Loucy (cell line): ENCODE measurements around the gene WNT11.

ENCODE experiments used
- H2AFZ ChIP-seq: fragments of 200-600 bp; sonication (generic); 2 replicates; pipeline ENCODE4 v1.6.0; 2016; ENCODE audit warnings: antibody characterized with exemption, mild to moderate bottlenecking, low read length, moderate library complexity
- H3F3A ChIP-seq: fragments of 200-600 bp; 2 replicates; pipeline ENCODE4 v1.6.0; 2016; ENCODE audit warnings: antibody characterized with exemption, low read depth, mild to moderate bottlenecking
- H3K27me3 ChIP-seq: fragments of 200-600 bp; sonication (generic); 2 replicates; pipeline ENCODE4 v1.6.1; 2014; ENCODE audit warnings: low read length, mild to moderate bottlenecking; ENCODE audit not compliant: insufficient read depth, poor library complexity, severe bottlenecking
- H3K36me3 ChIP-seq: fragments of 200-600 bp; sonication (generic); 2 replicates; pipeline ENCODE4 v1.6.1; 2016; ENCODE audit warnings: low read length; ENCODE audit not compliant: insufficient read depth
- H3K4me1 ChIP-seq: fragments of 200-600 bp; sonication (generic); 2 replicates; pipeline ENCODE4 v1.5.1; 2014; ENCODE audit warnings: low read length, mild to moderate bottlenecking; ENCODE audit not compliant: insufficient read depth, poor library complexity, severe bottlenecking
- H3K4me2 ChIP-seq: fragments of 200-600 bp; sonication (generic); 2 replicates; pipeline ENCODE4 v1.6.0; 2014; ENCODE audit warnings: antibody characterized with exemption, low read length, low read depth, mild to moderate bottlenecking; ENCODE audit not compliant: poor library complexity, severe bottlenecking
- H3K4me3 ChIP-seq: fragments of 200-600 bp; sonication (generic); 2 replicates; pipeline ENCODE4 v1.5.1; 2014; ENCODE audit warnings: low read length, mild to moderate bottlenecking, mixed read lengths; ENCODE audit not compliant: poor library complexity, severe bottlenecking
- H3K79me2 ChIP-seq: fragments of 200-600 bp; sonication (generic); 2 replicates; pipeline ENCODE4 v1.6.1; 2014; ENCODE audit warnings: low read length; ENCODE audit not compliant: insufficient read depth
- H3K9ac ChIP-seq: fragments of 200-600 bp; sonication (generic); 2 replicates; pipeline ENCODE4 v1.6.0; 2014; ENCODE audit warnings: mild to moderate bottlenecking, low read depth, low read length, moderate library complexity; ENCODE audit not compliant: poor library complexity, severe bottlenecking
- H3K9me2 ChIP-seq: fragments of 200-600 bp; sonication (generic); replicated peaks from 2 replicates; pipeline ENCODE4 v1.6.1; 2016; ENCODE audit warnings: low read depth, low read length, mixed read lengths
- H3K9me3 ChIP-seq: fragments of 200-600 bp; sonication (generic); 2 replicates; pipeline ENCODE4 v1.6.1; 2014; ENCODE audit warnings: mild to moderate bottlenecking, antibody characterized with exemption, low read length, low read depth; ENCODE audit not compliant: insufficient read depth
- H4K20me1 ChIP-seq: fragments of 200-600 bp; sonication (generic); 2 replicates; pipeline ENCODE4 v1.6.0; 2014; ENCODE audit warnings: antibody characterized with exemption, low read length, mild to moderate bottlenecking; ENCODE audit not compliant: insufficient read depth, poor library complexity, severe bottlenecking
- EZH2phosphoT487 ChIP-seq: fragments of 200-600 bp; IDR thresholded peaks from 2 replicates; pipeline ENCODE4 v1.6.1; 2018; ENCODE audit warnings: antibody characterized with exemption, mild to moderate bottlenecking, moderate library complexity, borderline replicate concordance
- TF ChIP-seq, protein P1 (sequence below): fragments of 200-600 bp; sonication (generic); conservative IDR thresholded peaks from 2 replicates; pipeline ENCODE4 v1.5.1; 2014; ENCODE audit warnings: mild to moderate bottlenecking, antibody characterized with exemption, low read length

WNT11 gene

DNA sequence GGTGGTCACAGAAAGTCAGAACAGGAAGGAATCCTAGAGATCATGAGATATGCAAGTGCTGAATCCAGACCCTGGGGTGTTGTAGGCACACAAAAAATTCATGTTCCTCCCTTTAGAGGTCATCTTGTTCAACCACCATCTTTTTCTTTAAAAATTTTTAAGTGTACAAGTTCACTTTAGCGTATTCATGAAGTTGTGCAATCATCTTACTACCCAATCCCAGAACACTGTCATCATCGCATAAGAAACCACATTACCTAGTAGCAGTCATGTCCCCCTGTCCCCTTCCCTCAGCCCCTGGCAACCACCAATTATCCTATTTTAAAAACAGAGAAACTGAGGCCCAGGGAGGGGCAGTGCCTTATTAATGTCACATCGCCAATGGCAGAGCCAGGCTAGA is 20.3 kb upstream of the WNT11 start:
- Histone ChIP-seq H3K4me3 (no peak overlapping the region), H3K36me3 (no peaks in the 10 kb centered on the region), H3K27me3 (no peaks in the 10 kb centered on the region), H4K20me1 (no peaks in the 10 kb centered on the region), H3K4me1 (peaks cover 19% of the 10 kb centered on the region), H3K9me3 (no peaks in the 10 kb centered on the region), H3F3A (peaks cover 1% of the 10 kb centered on the region; the same call in 1 of the 2 replicates), H3K4me2 (no peak overlapping the region), H2AFZ (no peak overlapping the region), H3K79me2 (no peaks in the 10 kb centered on the region), H3K9me2 (no peaks in the 10 kb centered on the region), H3K9ac (no peak overlapping the region)
- TF ChIP-seq EZH2phosphoT487 = no peak
- TF ChIP-seq, protein P1, sequence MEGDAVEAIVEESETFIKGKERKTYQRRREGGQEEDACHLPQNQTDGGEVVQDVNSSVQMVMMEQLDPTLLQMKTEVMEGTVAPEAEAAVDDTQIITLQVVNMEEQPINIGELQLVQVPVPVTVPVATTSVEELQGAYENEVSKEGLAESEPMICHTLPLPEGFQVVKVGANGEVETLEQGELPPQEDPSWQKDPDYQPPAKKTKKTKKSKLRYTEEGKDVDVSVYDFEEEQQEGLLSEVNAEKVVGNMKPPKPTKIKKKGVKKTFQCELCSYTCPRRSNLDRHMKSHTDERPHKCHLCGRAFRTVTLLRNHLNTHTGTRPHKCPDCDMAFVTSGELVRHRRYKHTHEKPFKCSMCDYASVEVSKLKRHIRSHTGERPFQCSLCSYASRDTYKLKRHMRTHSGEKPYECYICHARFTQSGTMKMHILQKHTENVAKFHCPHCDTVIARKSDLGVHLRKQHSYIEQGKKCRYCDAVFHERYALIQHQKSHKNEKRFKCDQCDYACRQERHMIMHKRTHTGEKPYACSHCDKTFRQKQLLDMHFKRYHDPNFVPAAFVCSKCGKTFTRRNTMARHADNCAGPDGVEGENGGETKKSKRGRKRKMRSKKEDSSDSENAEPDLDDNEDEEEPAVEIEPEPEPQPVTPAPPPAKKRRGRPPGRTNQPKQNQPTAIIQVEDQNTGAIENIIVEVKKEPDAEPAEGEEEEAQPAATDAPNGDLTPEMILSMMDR = no peak

DNA sequence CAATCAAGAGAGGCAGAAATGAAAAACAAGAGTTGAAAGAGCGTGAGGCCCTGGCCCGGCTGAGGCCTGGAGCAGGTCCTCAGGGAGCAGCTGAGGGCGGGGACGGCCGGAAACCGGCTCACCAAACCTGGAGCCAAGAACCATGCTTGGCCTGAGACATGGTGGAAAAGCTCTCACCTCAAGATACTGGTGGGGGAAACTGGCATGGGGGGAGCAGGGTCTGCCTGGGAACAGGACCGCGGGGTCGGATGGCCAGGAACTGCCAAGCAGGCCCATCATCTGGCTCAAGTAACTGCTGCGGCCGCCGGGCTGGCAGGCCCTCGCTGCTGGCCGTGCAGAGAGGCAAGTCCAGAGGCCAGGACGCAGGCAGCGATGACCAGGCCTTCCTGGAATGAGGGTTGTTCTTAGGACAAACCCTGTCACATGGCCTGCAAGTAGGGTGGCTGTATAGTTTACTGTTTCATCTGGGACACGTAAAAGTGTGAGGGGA is 18.9 kb upstream of the WNT11 start:
- no peaks in the 10 kb centered on the region for H3F3A ChIP-seq
- no peaks in the 10 kb centered on the region for H3K9me3 ChIP-seq
- H3K27me3 ChIP-seq = no peaks in the 10 kb centered on the region
- no peaks in the 10 kb centered on the region for H4K20me1 ChIP-seq
- H3K36me3 ChIP-seq = no peaks in the 10 kb centered on the region
- H3K4me1 ChIP-seq = peaks cover 5% of the 10 kb centered on the region
- H3K9me2 ChIP-seq = no peaks in the 10 kb centered on the region
- no peak overlapping the region for H3K9ac ChIP-seq
- H3K4me2 ChIP-seq = no peak overlapping the region
- H3K4me3 ChIP-seq = no peak overlapping the region
- no peaks in the 10 kb centered on the region for H3K79me2 ChIP-seq
- H2AFZ ChIP-seq = no peak overlapping the region
- TF ChIP-seq, protein P1 = no peak
- TF ChIP-seq EZH2phosphoT487 = no peak

DNA sequence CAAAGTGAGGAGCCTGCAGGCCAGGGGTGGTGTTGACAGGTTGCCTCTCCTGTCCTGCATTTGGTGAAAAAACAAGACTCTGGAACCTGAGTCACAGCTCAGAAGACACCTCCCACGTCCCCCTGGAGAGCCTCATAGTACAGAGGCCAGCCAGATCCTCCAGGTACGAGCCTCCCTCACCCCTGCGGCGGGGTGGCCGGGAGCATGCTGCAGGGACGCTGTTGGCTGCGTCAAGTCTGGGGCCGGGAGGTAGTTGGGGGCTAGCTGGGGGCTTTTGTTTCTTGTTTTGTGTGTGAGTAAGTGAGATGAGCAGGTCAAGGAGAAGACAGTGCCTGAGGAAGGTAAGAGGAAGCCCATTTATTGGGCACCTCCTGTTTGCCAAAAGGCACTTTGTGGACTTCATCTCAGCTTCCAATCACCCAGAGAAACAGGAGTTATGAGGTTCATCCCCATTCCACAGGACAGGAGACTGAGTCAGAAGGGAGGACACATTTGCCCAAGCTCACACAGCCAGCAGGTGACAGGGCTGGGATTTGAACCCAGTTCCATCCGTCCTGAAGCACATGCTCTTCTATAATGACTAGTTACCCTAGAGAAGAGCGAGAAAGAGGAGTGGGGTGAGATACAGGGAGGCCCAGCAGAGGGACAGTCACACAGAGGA is 18.3 kb upstream of the WNT11 start:
- H3K9me3 ChIP-seq = no peaks in the 10 kb centered on the region
- H3K79me2 ChIP-seq = no peaks in the 10 kb centered on the region
- H3K4me1 ChIP-seq = no peaks in the 10 kb centered on the region
- no peak overlapping the region for H3K4me2 ChIP-seq
- H3K9ac ChIP-seq = no peak overlapping the region
- TF ChIP-seq, protein P1 = no peak
- no peak for TF ChIP-seq EZH2phosphoT487
- H3K27me3 ChIP-seq = no peaks in the 10 kb centered on the region
- H3K9me2 ChIP-seq = no peaks in the 10 kb centered on the region
- no peaks in the 10 kb centered on the region for H4K20me1 ChIP-seq
- no peaks in the 10 kb centered on the region for H3F3A ChIP-seq
- H3K36me3 ChIP-seq = no peaks in the 10 kb centered on the region
- H3K4me3 ChIP-seq = no peak overlapping the region
- no peak overlapping the region for H2AFZ ChIP-seq
